ENCODE results near the gene C16orf46. TPM values are rescaled to one million over a fixed set of nuclear protein-coding genes. Genes with fewer than 3 reads are reported as not detected.
A peak's percentile ranks its signal among the peaks of the same experiment; 100 is the strongest.

C16orf46 gene
- total and polyA plus RNA-seq, 9 of the 15 experiments (the other 6 are each of a cell fraction or from before 2014, with no cell fraction given) = 0.10 to 0.98 (median 0.41) TPM; not detected in 1

DNA sequence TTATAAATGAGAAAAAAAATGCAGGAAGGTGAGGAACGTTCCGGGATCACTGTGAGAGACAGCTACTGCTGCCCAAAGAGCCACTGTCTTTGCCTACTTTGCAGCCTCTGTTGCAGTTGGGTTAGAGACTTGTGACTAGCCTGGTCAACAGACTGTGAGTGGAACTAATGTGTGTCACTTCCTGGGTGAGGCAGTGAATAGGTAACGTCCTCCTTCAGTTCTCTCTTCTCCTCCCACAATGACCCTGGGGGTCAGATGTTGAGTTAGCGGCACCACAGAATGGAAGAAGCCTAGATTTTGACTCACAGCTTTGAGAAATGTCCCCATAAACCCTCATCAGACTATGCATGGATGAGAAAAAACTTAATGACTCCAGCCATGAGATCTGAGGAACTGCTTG, 5.2 kb downstream of the C16orf46 start (continued):
- TF ChIP-seq, protein P1, sequence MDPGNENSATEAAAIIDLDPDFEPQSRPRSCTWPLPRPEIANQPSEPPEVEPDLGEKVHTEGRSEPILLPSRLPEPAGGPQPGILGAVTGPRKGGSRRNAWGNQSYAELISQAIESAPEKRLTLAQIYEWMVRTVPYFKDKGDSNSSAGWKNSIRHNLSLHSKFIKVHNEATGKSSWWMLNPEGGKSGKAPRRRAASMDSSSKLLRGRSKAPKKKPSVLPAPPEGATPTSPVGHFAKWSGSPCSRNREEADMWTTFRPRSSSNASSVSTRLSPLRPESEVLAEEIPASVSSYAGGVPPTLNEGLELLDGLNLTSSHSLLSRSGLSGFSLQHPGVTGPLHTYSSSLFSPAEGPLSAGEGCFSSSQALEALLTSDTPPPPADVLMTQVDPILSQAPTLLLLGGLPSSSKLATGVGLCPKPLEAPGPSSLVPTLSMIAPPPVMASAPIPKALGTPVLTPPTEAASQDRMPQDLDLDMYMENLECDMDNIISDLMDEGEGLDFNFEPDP (CRISPR knock-in tag; IDR thresholded peaks at IDR 0.05) = no peak
- TF ChIP-seq SMARCB1 (IDR thresholded peaks at IDR 0.05; ENCODE audit: insufficient read length, low read depth) (no peak), FOSL1 (tag; conservative IDR thresholded peaks at IDR 0.05) (no peak), RCOR1 (IDR thresholded peaks at IDR 0.05; ENCODE audit: borderline replicate concordance in 1 of 2, low read depth in 2 of 2, low read length in 2 of 2) (no peak), SMAD4 (CRISPR knock-in tag; conservative IDR thresholded peaks at IDR 0.05) (0 out of 2 replicates have a peak, but pooled peaks have one; percentile 26), HDGF (IDR thresholded peaks at IDR 0.05) (no peak), REST (IDR thresholded peaks at IDR 0.05; ENCODE audit: borderline replicate concordance) (no peak), REST (CRISPR knock-in tag; IDR thresholded peaks at IDR 0.05; ENCODE audit: low read depth) (no peak), FOXA3 (CRISPR knock-in tag; conservative IDR thresholded peaks at IDR 0.05 in 1 of 2, IDR thresholded peaks at IDR 0.05 in 1 of 2) (no peak), ZNF239 (CRISPR knock-in tag; IDR thresholded peaks at IDR 0.05) (no peak), HMG20B (CRISPR knock-in tag; IDR thresholded peaks at IDR 0.05) (no peak), ETV1 (tag; conservative IDR thresholded peaks at IDR 0.05; ENCODE audit: low read depth) (peak; percentile 39; the same call in 1 of the 2 replicates), ETV6 (IDR thresholded peaks at IDR 0.05; ENCODE audit: borderline replicate concordance in 1 of 2, low read depth in 2 of 2, low read length in 1 of 2) (no peak), ETV6 (CRISPR knock-in tag; IDR thresholded peaks at IDR 0.05; ENCODE audit: borderline replicate concordance) (no peak), PHF8 (IDR thresholded peaks at IDR 0.05; ENCODE audit: borderline replicate concordance, low read length) (no peak), YBX1 (IDR thresholded peaks at IDR 0.05) (no peak), FIP1L1 (IDR thresholded peaks at IDR 0.05; ENCODE audit: low read depth, low read length, poor library complexity, severe bottlenecking) (no peak), KDM1A (IDR thresholded peaks at IDR 0.05) (peak; percentile 25 to 35; a peak in 2 of 4 replicates), FOXJ2 (tag; IDR thresholded peaks at IDR 0.05) (no peak)
- TF ChIP-seq, protein P2, sequence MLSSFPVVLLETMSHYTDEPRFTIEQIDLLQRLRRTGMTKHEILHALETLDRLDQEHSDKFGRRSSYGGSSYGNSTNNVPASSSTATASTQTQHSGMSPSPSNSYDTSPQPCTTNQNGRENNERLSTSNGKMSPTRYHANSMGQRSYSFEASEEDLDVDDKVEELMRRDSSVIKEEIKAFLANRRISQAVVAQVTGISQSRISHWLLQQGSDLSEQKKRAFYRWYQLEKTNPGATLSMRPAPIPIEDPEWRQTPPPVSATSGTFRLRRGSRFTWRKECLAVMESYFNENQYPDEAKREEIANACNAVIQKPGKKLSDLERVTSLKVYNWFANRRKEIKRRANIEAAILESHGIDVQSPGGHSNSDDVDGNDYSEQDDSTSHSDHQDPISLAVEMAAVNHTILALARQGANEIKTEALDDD (IDR thresholded peaks at IDR 0.05) = peak; percentile 94
